Transverse colon (tissue), 4 donors: ENCODE data around the gene RAP1GAP2.

Experiments
- EP300 ChIP-seq: sonication (generic); formaldehyde crosslinking; IDR thresholded peaks from one replicate; pipeline ENCODE4 v1.6.1; 2017; ENCODE audit warnings: antibody characterized with exemption, low read depth
- POLR2A ChIP-seq: fragments of 450-650 bp; IDR thresholded peaks from one replicate; pipeline ENCODE4 v1.6.1; 2016; ENCODE audit warnings: antibody characterized with exemption, mild to moderate bottlenecking, moderate library complexity
- POLR2AphosphoS5 ChIP-seq, 3 donors: sonication (generic); formaldehyde crosslinking; IDR thresholded peaks; one replicate each; pipeline ENCODE4 v1.6.1; 2016; ENCODE audit warnings: antibody characterized with exemption in 3 of 3
- TF ChIP-seq, protein P1 (sequence below), 5 experiments: fragments of 200-600 bp in 3 of 5; fragments of 450-650 bp in 2 of 5; sonication (generic) in 3 of 5; IDR thresholded peaks; 1 replicate in 2 of 5; 2 replicates in 3 of 5; pipeline ENCODE4 v1.5.1; 2016 to 2017; ENCODE audit warnings: antibody characterized with exemption in 5 of 5, inconsistent platforms in 3 of 5, mild to moderate bottlenecking in 2 of 5, moderate library complexity in 1 of 5

DNA sequence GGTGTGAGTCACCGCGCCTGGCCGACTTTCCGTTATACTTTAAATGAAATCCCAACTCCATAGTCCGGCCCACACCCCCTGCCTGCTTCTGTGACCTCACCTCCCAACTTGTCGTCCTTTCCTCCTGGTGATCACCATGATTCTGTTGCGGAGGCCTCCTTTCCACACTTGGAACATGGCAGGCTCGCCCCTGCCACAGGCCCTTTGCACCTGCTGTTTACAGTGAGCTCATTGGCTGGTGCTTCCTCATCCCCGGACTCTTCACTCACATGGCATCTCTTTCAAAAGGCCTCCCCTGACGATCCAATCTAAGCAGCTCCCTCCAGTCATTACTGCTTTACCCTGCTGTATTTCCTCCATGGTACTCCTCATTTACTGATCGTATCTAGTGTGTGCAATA, 64.6 kb downstream of the RAP1GAP2 start:
- TF ChIP-seq POLR2A (no peak), POLR2AphosphoS5 (IDR thresholded peaks at IDR 0.05) (no peak), EP300 (no peak)
- TF ChIP-seq, protein P1, sequence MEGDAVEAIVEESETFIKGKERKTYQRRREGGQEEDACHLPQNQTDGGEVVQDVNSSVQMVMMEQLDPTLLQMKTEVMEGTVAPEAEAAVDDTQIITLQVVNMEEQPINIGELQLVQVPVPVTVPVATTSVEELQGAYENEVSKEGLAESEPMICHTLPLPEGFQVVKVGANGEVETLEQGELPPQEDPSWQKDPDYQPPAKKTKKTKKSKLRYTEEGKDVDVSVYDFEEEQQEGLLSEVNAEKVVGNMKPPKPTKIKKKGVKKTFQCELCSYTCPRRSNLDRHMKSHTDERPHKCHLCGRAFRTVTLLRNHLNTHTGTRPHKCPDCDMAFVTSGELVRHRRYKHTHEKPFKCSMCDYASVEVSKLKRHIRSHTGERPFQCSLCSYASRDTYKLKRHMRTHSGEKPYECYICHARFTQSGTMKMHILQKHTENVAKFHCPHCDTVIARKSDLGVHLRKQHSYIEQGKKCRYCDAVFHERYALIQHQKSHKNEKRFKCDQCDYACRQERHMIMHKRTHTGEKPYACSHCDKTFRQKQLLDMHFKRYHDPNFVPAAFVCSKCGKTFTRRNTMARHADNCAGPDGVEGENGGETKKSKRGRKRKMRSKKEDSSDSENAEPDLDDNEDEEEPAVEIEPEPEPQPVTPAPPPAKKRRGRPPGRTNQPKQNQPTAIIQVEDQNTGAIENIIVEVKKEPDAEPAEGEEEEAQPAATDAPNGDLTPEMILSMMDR (IDR thresholded peaks at IDR 0.05) = no peak
